HG02678 (cell line): ENCODE data around the gene BBS1.

Source experiments
- ATAC-seq: cut with Tn5 transposase; IDR thresholded peaks from one replicate; pipeline ENCODE4 v1.9.1; 2021; ENCODE audit warnings: mild to moderate bottlenecking, moderate library complexity; ENCODE audit not compliant: unreplicated experiment

The BBS1 gene

GRCh38 chr11:66476841-66477251, 33.6 kb upstream of the BBS1 start:
- no peak for ATAC-seq

- no peak for ATAC-seq
These were observed 32.9 kb upstream of the BBS1 start for GRCh38 chr11:66477263-66478201.

GRCh38 chr11:66478729-66479393, 31.6 kb upstream of the BBS1 start:
- ATAC-seq: no peak

- ATAC-seq: peak; percentile 15
These were observed 30.9 kb upstream of the BBS1 start for GRCh38 chr11:66479394-66480116.

- peak; percentile 90 for ATAC-seq
These were observed 30.1 kb upstream of the BBS1 start, which contains the start of gene DPP3 for GRCh38 chr11:66480117-66480938. TSS of gene DPP3 (plus strand) at chr11:66480434. CDS start at chr11:66482201, 1,767 bp downstream.

- no peak for ATAC-seq
These were observed 25.5 kb upstream of the BBS1 start for GRCh38 chr11:66484806-66485380.

- no peak for ATAC-seq
These were observed 21.5 kb upstream of the BBS1 start for GRCh38 chr11:66488957-66489356.

GRCh38 chr11:66489636-66490035, 20.8 kb upstream of the BBS1 start:
- ATAC-seq: no peak

- ATAC-seq: no peak
These were observed 19.0 kb upstream of the BBS1 start for GRCh38 chr11:66491315-66491935.

- no peak for ATAC-seq
These were observed 18.1 kb upstream of the BBS1 start for GRCh38 chr11:66492161-66492865.

GRCh38 chr11:66493130-66493529, 17.3 kb upstream of the BBS1 start:
- ATAC-seq: no peak

- no peak for ATAC-seq
These were observed 16.0 kb upstream of the BBS1 start for GRCh38 chr11:66494458-66494857.

GRCh38 chr11:66494935-66495334, 15.5 kb upstream of the BBS1 start:
- no peak for ATAC-seq

- ATAC-seq: no peak
These were observed 15.0 kb upstream of the BBS1 start for GRCh38 chr11:66495401-66495854.

GRCh38 chr11:66497206-66497605, 13.2 kb upstream of the BBS1 start:
- no peak for ATAC-seq

- ATAC-seq: no peak
These were observed 11.9 kb upstream of the BBS1 start for GRCh38 chr11:66498506-66498905.

- no peak for ATAC-seq
These were observed 5.1 kb upstream of the BBS1 start for GRCh38 chr11:66505276-66505816.

- no peak for ATAC-seq
These were observed 1.3 kb upstream of the BBS1 start for GRCh38 chr11:66509131-66509561.

- ATAC-seq: no peak
These were observed 530 bp downstream of the BBS1 start for GRCh38 chr11:66510990-66511339.
